Measurements from ENCODE around the gene ZSCAN31.

Gene ZSCAN31

DNA sequence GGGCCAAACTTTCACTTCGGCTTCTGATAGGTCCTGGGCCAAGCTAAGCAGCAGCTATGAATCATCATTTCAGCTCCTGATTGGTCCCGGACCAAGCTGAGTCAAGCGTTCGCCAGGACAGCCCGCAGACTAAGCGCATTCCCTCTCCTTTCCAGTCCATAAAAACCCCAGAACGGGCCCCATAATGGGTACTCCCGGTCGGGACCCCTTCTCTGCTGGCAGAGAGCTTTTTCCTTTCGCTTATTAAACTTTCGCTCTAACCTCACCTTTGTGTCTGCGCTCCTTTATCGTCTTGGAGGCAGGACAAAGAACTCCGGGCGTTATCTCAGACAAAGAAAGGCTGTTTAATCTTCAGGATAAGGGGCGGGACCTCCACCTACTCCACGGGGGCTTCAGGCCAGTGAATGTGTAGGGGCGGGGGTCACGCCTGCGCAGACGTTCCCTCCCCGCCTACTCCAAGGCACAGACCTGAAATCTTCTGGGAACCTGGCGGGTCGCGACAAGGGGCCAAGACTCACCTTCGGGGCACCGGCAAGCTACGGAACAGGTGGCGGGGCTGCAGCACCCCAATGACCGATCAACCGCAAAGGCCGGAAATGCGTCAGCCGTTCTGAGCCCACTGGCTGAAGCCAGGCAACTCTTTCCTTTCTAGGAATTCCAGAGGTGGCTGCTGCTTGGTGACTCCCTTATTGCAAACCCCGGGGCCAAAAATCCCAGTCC, at the start of gene ZSCAN31:
Gene ZSCAN31, minus strand, starts transcription at position 585 of the 720 bp plus-strand sequence. CDS start 6,465 bp downstream, outside the sequence.
- Mint-ChIP-seq H3K27me3 (peaks cover 8% of the 10 kb centered on the region), H3K4me3 (no peak within 1 kb of the TSS), H3K9me3 (peaks cover 6% of the 10 kb centered on the region), H3K4me1 (peaks cover 11% of the 10 kb centered on the region), H3K36me3 (ENCODE audit: insufficient read depth) (no peaks in the 10 kb centered on the region), H3K27ac (ENCODE audit: low read depth) (no peak within 1 kb of the TSS)
- DNase-seq (ENCODE audit: low spot score in 2 of 2) (peak; percentile 53 to 74), ATAC-seq (replicated peaks; ENCODE audit: extremely low read depth, poor library complexity, severe bottlenecking) (peak; percentile 93)

GRCh38 chr6:28384143-28384533, 48.2 kb upstream of the ZSCAN31 start:
- ATAC-seq (replicated peaks; ENCODE audit: extremely low read depth, poor library complexity, severe bottlenecking) (no peak), DNase-seq (ENCODE audit: low spot score in 2 of 2) (no peak)
- no peaks in the 10 kb centered on the region for H3K9me3 Mint-ChIP-seq
- no peaks in the 10 kb centered on the region for H3K27me3 Mint-ChIP-seq
- peaks cover 37% of the 10 kb centered on the region for H3K4me1 Mint-ChIP-seq
- peaks cover 23% of the 10 kb centered on the region for H3K36me3 Mint-ChIP-seq (ENCODE audit: insufficient read depth)
- no peak overlapping the region for H3K27ac Mint-ChIP-seq (ENCODE audit: low read depth)
- no peak overlapping the region for H3K4me3 Mint-ChIP-seq

DNA sequence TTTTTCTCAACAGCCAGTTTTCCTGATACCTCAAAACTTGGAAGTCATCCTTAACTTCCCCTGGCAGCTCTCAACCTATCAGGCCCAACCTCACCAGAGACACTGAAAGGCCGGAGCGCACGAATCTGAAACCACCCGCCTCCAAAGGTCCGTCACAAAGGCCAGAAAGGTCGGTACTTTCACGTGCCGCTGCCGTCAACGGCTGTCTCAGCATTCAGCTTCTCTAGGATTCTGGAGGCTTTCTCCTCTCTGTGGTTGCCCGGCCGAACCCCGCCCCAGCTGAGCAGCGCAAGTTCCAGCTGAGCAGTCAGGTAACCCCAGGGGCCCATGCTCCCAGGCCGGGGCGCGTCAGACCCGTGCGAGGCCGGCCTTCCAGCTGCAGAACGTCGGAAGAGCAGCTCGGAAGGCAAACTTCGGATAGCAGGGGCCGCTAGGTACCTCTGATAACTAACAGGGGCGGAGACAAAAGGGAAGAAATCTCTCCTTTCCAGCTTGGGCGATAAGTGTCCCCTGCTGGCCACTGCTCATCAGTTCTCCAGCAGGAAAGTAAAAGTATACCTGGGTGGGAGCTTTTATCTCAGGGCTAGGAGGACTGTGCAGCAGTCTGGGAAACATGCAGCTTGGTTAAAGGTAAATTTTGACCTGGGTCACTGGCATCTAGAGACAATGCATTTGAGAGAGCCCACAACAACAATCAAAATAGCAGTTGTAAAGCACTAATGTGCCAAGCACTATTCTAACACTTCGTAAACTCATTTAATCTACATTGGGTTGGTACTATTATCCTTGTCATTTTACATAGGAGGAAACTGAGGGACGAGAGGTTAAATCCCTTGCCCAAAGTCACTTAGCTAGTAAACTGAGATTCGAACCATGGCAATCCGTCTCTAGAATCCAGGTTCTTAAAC, 47.5 kb upstream of the ZSCAN31 start:
- Mint-ChIP-seq H3K4me1 (peaks cover 37% of the 10 kb centered on the region), H3K36me3 (ENCODE audit: insufficient read depth) (peaks cover 23% of the 10 kb centered on the region), H3K9me3 (no peaks in the 10 kb centered on the region), H3K27me3 (no peaks in the 10 kb centered on the region), H3K4me3 (peak overlapping the region; percentile 48), H3K27ac (ENCODE audit: low read depth) (no peak overlapping the region)
- ATAC-seq (replicated peaks; ENCODE audit: extremely low read depth, poor library complexity, severe bottlenecking) (peak; percentile 28), DNase-seq (ENCODE audit: low spot score in 2 of 2) (peak in 1 of 2 donors; percentile 9)

- no peak for DNase-seq (ENCODE audit: low spot score in 2 of 2)
- H3K4me1 Mint-ChIP-seq, result peaks cover 28% of the 10 kb centered on the region
- H3K27ac Mint-ChIP-seq (ENCODE audit: low read depth), result no peak overlapping the region
- no peak overlapping the region for H3K4me3 Mint-ChIP-seq
- H3K27me3 Mint-ChIP-seq, result no peaks in the 10 kb centered on the region
- no peaks in the 10 kb centered on the region for H3K9me3 Mint-ChIP-seq
- H3K36me3 Mint-ChIP-seq (ENCODE audit: insufficient read depth), result peaks cover 20% of the 10 kb centered on the region
- no peak for ATAC-seq (replicated peaks; ENCODE audit: extremely low read depth, poor library complexity, severe bottlenecking)
These were observed 44.4 kb upstream of the ZSCAN31 start for GRCh38 chr6:28380381-28380780.

DNA sequence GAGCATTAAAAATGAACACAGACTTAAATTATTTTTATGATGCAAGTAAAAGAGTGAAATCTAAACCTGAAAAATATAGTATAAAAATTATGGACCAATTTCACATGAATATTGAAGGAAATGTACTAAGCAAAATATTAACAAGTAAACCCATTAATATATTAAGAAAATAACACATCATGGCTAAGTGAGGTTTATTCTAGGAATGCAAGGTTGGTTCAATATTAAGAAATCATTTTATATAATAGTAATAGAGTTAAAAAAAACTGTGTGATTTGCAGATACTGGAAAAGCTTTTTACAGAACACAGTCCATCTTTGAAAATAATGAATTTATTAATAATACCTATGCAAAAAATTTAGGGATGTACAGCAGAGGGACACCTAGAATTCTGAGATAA, 42.7 kb upstream of the ZSCAN31 start:
- no peak for DNase-seq (ENCODE audit: low spot score in 2 of 2)
- Mint-ChIP-seq H3K27me3 (no peaks in the 10 kb centered on the region), H3K27ac (ENCODE audit: low read depth) (no peak overlapping the region), H3K9me3 (no peaks in the 10 kb centered on the region), H3K4me3 (no peak overlapping the region), H3K36me3 (ENCODE audit: insufficient read depth) (peaks cover 18% of the 10 kb centered on the region), H3K4me1 (peaks cover 28% of the 10 kb centered on the region)
- ATAC-seq (replicated peaks; ENCODE audit: extremely low read depth, poor library complexity, severe bottlenecking), result no peak

DNA sequence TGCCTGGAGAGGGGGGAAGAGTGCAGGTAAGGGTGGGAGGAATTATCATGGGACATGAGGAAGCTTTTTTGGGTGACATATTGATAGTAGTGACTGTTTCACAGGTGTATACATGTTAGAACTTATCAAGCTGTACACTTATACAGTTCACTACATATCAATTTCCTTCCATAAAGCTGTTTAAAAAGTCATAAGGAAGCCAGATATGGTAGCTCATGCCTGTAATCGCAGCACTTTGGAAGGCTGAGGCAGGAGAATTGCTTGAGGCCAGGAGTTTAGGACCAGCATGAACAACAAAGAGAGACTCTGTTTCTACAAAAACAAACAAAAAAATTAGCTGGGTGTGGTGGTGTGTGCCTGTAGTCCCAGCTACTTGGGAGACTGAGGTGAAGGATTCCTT, 41.9 kb upstream of the ZSCAN31 start:
- Mint-ChIP-seq H3K27ac (ENCODE audit: low read depth) (no peak overlapping the region), H3K9me3 (no peaks in the 10 kb centered on the region), H3K27me3 (no peaks in the 10 kb centered on the region), H3K4me3 (no peak overlapping the region), H3K36me3 (ENCODE audit: insufficient read depth) (peaks cover 18% of the 10 kb centered on the region), H3K4me1 (peaks cover 23% of the 10 kb centered on the region)
- ATAC-seq (replicated peaks; ENCODE audit: extremely low read depth, poor library complexity, severe bottlenecking) (no peak), DNase-seq (ENCODE audit: low spot score in 2 of 2) (no peak)

GRCh38 chr6:28373925-28374324, 38.0 kb upstream of the ZSCAN31 start:
- Mint-ChIP-seq H3K27ac (ENCODE audit: low read depth) (no peak overlapping the region), H3K4me3 (no peak overlapping the region), H3K4me1 (no peaks in the 10 kb centered on the region), H3K27me3 (no peaks in the 10 kb centered on the region), H3K9me3 (no peaks in the 10 kb centered on the region), H3K36me3 (ENCODE audit: insufficient read depth) (peaks cover 3% of the 10 kb centered on the region)
- ATAC-seq (replicated peaks; ENCODE audit: extremely low read depth, poor library complexity, severe bottlenecking) (no peak), DNase-seq (ENCODE audit: low spot score in 2 of 2) (no peak)

DNA sequence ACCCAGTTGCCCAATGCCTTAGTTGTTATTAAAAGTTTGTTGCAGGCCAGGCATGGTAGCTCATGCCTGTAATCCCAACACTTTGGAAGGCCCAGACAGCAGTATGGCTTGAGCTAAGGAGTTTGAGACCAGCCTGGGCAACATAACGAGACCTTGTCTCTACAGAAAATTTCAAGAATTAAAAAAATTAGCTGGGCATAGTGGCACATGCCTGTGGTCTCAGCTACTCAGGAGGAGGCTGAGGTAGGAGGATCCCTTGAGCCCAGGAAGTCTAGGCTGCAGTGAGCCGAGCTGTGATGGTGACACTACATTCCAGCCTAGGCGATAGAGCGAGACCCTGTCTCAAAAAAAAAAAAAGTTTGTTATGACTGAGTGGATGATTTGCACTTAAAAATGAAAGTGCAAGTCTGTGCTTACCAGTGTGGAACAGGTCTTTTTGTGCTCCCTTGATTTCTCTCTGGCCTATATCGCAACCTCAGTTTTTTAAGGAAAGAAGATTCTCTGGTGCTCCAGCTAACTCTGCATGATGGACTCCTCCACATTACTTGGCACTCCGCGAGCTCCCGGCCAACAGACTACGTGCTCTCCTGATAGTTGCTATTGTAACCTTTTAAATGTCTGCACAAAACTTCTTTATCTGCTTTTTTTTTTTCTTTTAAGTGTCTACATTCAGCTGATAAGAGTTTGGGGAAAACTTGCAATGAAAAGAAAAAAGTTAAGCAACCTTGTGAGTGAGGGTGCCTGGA, 35.9 kb upstream of the ZSCAN31 start:
- Mint-ChIP-seq H3K4me3 (no peak overlapping the region), H3K27ac (ENCODE audit: low read depth) (no peak overlapping the region), H3K4me1 (no peaks in the 10 kb centered on the region), H3K27me3 (no peaks in the 10 kb centered on the region), H3K9me3 (no peaks in the 10 kb centered on the region), H3K36me3 (ENCODE audit: insufficient read depth) (peaks cover 5% of the 10 kb centered on the region)
- ATAC-seq (replicated peaks; ENCODE audit: extremely low read depth, poor library complexity, severe bottlenecking), result no peak
- no peak for DNase-seq (ENCODE audit: low spot score in 2 of 2)

DNA sequence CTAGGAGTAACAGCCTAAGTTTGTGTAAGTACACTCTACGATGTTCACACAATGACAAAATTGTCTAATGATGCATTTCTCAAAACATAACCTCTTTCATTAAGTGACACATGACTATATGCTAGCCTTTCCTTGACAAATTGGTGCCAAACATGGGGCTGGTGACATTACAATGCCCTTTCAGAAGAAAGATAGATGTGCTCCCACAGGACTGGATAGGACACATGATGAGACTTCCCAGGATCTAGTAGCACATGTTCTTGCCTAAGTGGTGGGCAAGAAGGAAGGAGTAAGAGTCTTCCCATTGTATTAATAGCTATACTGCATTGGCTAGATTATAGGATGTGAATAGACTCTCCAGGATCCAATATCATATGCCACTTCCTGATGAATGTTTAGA, 35.3 kb upstream of the ZSCAN31 start:
- ATAC-seq (replicated peaks; ENCODE audit: extremely low read depth, poor library complexity, severe bottlenecking), result no peak
- no peaks in the 10 kb centered on the region for H3K9me3 Mint-ChIP-seq

DNA sequence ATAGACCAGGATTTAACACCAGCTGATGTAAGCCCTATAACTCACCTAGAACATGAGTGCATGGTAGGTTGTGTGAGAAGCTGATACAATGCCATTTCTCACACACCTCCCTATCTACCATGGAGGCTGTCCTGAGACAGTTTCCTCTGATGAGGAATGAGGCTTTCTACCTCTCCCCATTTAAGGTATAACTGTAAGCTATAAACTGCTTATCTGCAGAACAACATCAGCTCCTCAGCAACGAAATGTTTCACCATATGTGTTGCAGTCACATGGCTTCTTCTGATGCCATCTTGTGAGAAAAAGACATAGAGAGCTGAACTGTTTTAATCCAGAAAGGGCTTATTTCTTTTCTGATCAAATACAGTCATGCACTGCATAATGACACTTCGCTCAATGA, 34.5 kb upstream of the ZSCAN31 start:
- Mint-ChIP-seq H3K27ac (ENCODE audit: low read depth) (no peak overlapping the region), H3K4me3 (no peak overlapping the region), H3K27me3 (no peaks in the 10 kb centered on the region), H3K9me3 (no peaks in the 10 kb centered on the region), H3K4me1 (no peaks in the 10 kb centered on the region), H3K36me3 (ENCODE audit: insufficient read depth) (peaks cover 5% of the 10 kb centered on the region)
- DNase-seq (ENCODE audit: low spot score in 2 of 2) (no peak), ATAC-seq (replicated peaks; ENCODE audit: extremely low read depth, poor library complexity, severe bottlenecking) (no peak)

More for the DNA sequence above, 35.3 kb upstream of the ZSCAN31 start:
- H3K4me1 Mint-ChIP-seq, result no peaks in the 10 kb centered on the region
- no peaks in the 10 kb centered on the region for H3K27me3 Mint-ChIP-seq
- H3K27ac Mint-ChIP-seq (ENCODE audit: low read depth), result no peak overlapping the region
- H3K4me3 Mint-ChIP-seq, result no peak overlapping the region
- peaks cover 5% of the 10 kb centered on the region for H3K36me3 Mint-ChIP-seq (ENCODE audit: insufficient read depth)
- DNase-seq (ENCODE audit: low spot score in 2 of 2), result no peak

- Mint-ChIP-seq H3K4me3 (no peak overlapping the region), H3K36me3 (ENCODE audit: insufficient read depth) (peaks cover 10% of the 10 kb centered on the region), H3K27ac (ENCODE audit: low read depth) (no peak overlapping the region), H3K9me3 (no peaks in the 10 kb centered on the region), H3K27me3 (no peaks in the 10 kb centered on the region), H3K4me1 (no peaks in the 10 kb centered on the region)
- ATAC-seq (replicated peaks; ENCODE audit: extremely low read depth, poor library complexity, severe bottlenecking) (no peak), DNase-seq (ENCODE audit: low spot score in 2 of 2) (no peak)
These were observed 33.5 kb upstream of the ZSCAN31 start for GRCh38 chr6:28369463-28369862.

DNA sequence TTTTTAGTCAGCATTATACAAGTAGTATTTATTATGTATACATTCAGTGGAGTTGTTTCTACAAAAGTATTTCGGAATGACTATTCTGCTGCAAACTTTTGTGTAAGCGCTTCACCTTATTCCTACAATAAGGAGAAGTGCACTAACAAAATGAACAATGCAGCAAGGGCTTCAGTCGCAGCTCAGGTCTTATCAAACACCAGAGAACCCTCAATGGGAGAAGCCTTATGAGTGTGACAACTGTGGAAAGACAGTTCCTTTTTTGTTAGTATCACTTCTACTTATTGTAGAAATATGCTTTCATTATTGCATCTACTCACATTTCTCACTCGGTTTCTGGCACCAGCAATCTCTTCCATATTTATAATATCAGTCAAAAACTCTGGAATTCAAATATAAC, 32.6 kb upstream of the ZSCAN31 start:
- ATAC-seq (replicated peaks; ENCODE audit: extremely low read depth, poor library complexity, severe bottlenecking) (no peak), DNase-seq (ENCODE audit: low spot score in 2 of 2) (no peak)
- no peaks in the 10 kb centered on the region for H3K27me3 Mint-ChIP-seq
- peaks cover 10% of the 10 kb centered on the region for H3K36me3 Mint-ChIP-seq (ENCODE audit: insufficient read depth)
- no peaks in the 10 kb centered on the region for H3K4me1 Mint-ChIP-seq
- no peak overlapping the region for H3K27ac Mint-ChIP-seq (ENCODE audit: low read depth)
- no peaks in the 10 kb centered on the region for H3K9me3 Mint-ChIP-seq
- no peak overlapping the region for H3K4me3 Mint-ChIP-seq

All from central memory CD8-positive, alpha-beta T cell (primary cell).